ENCODE results near the gene IFT43. TPM values are rescaled to one million over a fixed set of nuclear protein-coding genes. Genes with fewer than 3 reads are reported as not detected.

Gene IFT43
- total RNA-seq, 1 donor from 2014 or later = 15.8 TPM

- ChIA-PET CTCF (interaction anchor here (11.8 kb wide), 1 partner anchor 82 kb away, joined by 363 read pairs; no protein-coding TSS in a partner anchor), POLR2A (no interaction called here)
- no peak for TF ChIP-seq CTCF (IDR thresholded peaks at IDR 0.05)
- Mint-ChIP-seq H3K9me3 (no peaks in the 10 kb centered on the region), H3K4me1 (peaks cover 19% of the 10 kb centered on the region), H3K4me3 (no peak overlapping the region), H3K27me3 (no peaks in the 10 kb centered on the region), H3K27ac (no peak overlapping the region), H3K36me3 (ENCODE audit: low read depth) (peaks cover 13% of the 10 kb centered on the region)
- intact Hi-C loops (cut with micrococcal nuclease) = loop anchor here (10.0 kb wide), 1 partner anchor 683 kb away; no protein-coding TSS in a partner anchor
- no peak for ATAC-seq (ENCODE audit: low read depth)
- DNase-seq = no peak
Observed at GRCh38 chr14:75987201-75987970, 1.8 kb downstream of the IFT43 start.

GRCh38 chr14:75989134-75989533, 3.6 kb downstream of the IFT43 start:
- peaks cover 13% of the 10 kb centered on the region for H3K36me3 Mint-ChIP-seq (ENCODE audit: low read depth)

GRCh38 chr14:75990297-75990696, 4.7 kb downstream of the IFT43 start:
- Mint-ChIP-seq H3K9me3 (no peaks in the 10 kb centered on the region), H3K4me1 (peaks cover 16% of the 10 kb centered on the region), H3K36me3 (ENCODE audit: low read depth) (peaks cover 23% of the 10 kb centered on the region), H3K4me3 (no peak overlapping the region), H3K27ac (no peak overlapping the region), H3K27me3 (no peaks in the 10 kb centered on the region)
- no peak for TF ChIP-seq CTCF (IDR thresholded peaks at IDR 0.05)
- DNase-seq (no peak), ATAC-seq (ENCODE audit: low read depth) (no peak)
- CTCF ChIA-PET = no interaction called here
- POLR2A ChIA-PET = no interaction called here
- intact Hi-C loops (cut with micrococcal nuclease) = no loop called here

More at GRCh38 chr14:75989134-75989533, 3.6 kb downstream of the IFT43 start:
- no peak for TF ChIP-seq CTCF (IDR thresholded peaks at IDR 0.05)
- Mint-ChIP-seq H3K27ac (no peak overlapping the region), H3K27me3 (no peaks in the 10 kb centered on the region), H3K4me3 (no peak overlapping the region), H3K4me1 (peaks cover 19% of the 10 kb centered on the region), H3K9me3 (no peaks in the 10 kb centered on the region)
- DNase-seq (no peak), ATAC-seq (ENCODE audit: low read depth) (no peak)
- ChIA-PET CTCF (no interaction called here), POLR2A (no interaction called here)
- intact Hi-C loops (cut with micrococcal nuclease) = loop anchor here (10.0 kb wide), 1 partner anchor 684 kb away; no protein-coding TSS in a partner anchor

- POLR2A ChIA-PET = no interaction called here
- Mint-ChIP-seq H3K4me3 (no peak overlapping the region), H3K27me3 (no peaks in the 10 kb centered on the region), H3K4me1 (peaks cover 5% of the 10 kb centered on the region), H3K9me3 (no peaks in the 10 kb centered on the region), H3K27ac (no peak overlapping the region), H3K36me3 (ENCODE audit: low read depth) (peaks cover 35% of the 10 kb centered on the region)
- intact Hi-C loops (cut with micrococcal nuclease) = no loop called here
- ATAC-seq (ENCODE audit: low read depth) (no peak), DNase-seq (no peak)
- no peak for TF ChIP-seq CTCF (IDR thresholded peaks at IDR 0.05)
- CTCF ChIA-PET = interaction anchor here (1.7 to 3.2 kb wide), 2 partner anchors 9 to 85 kb away, joined by 5 to 15 read pairs; no protein-coding TSS in a partner anchor
Observed at GRCh38 chr14:75991753-75992152, 6.2 kb downstream of the IFT43 start.

GRCh38 chr14:75993567-75994041, 8.0 kb downstream of the IFT43 start:
- Mint-ChIP-seq H3K27ac (no peak overlapping the region), H3K27me3 (no peaks in the 10 kb centered on the region), H3K9me3 (no peaks in the 10 kb centered on the region), H3K4me1 (peaks cover 4% of the 10 kb centered on the region), H3K36me3 (ENCODE audit: low read depth) (peaks cover 52% of the 10 kb centered on the region), H3K4me3 (no peak overlapping the region)
- intact Hi-C loops (cut with micrococcal nuclease) = no loop called here
- DNase-seq (no peak), ATAC-seq (ENCODE audit: low read depth) (no peak)
- CTCF ChIA-PET = interaction anchor here (1.2 to 3.2 kb wide), 2 partner anchors 11 to 285 kb away, joined by 4 to 15 read pairs; no protein-coding TSS in a partner anchor
- POLR2A ChIA-PET = no interaction called here
- no peak for TF ChIP-seq CTCF (IDR thresholded peaks at IDR 0.05)

Data from activated B cell treated with CpG ODN at 0.5 μM for 24 hours (primary cell).